NCI-H2107 treated with DMSO at 0.1 percent for 48 hours (cell line): ENCODE data around the gene GPRASP1.
A peak's percentile ranks its signal among the peaks of the same experiment; 100 is the strongest.
"Not testable (repeated sequence)": the region's sequence is repeated elsewhere in the genome, so short reads cannot be mapped to it uniquely, and the experiment has no call there.

Source experiments
- DNase-seq: peaks from one replicate; lab custom pipeline; 2025; ENCODE audit not compliant: unreplicated experiment; lab: John Stamatoyannopoulos, UW

GPRASP1 gene

GRCh38 chrX:102651242-102652011, at the start of gene GPRASP1:
Gene GPRASP1 (plus strand): TSS chrX:102651483. CDS start chrX:102653914, 2,431 bp downstream.
- no peak for DNase-seq

- DNase-seq = no peak
Observed at GRCh38 chrX:102604327-102604726, 47.0 kb upstream of the GPRASP1 start.

- DNase-seq = no peak
Observed at GRCh38 chrX:102606115-102606514, 45.2 kb upstream of the GPRASP1 start.

GRCh38 chrX:102610905-102611304, 40.4 kb upstream of the GPRASP1 start:
- no peak for DNase-seq

GRCh38 chrX:102624105-102624504, 27.2 kb upstream of the GPRASP1 start:
- no peak for DNase-seq

- DNase-seq = no peak
Observed at GRCh38 chrX:102627640-102628039, 23.6 kb upstream of the GPRASP1 start.

DNA sequence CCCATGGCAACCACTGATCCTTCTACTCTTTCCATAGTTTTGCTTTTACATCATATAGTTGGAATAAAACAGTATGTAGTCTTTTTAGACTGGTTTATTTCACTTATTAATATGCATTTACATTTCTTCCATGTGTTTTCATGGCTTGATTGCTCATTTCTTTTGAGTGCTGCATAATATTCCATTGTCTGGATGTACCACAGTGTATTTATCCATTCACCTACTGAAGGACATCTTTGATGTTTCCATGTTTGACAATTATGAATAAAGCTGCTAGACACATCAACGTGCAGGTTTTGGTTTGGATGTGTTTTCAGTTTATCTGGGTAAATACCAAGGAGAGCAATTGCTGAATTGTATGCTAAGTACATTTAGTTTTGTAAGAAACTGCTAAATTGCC, 13.7 kb upstream of the GPRASP1 start:
- no peak for DNase-seq

DNA sequence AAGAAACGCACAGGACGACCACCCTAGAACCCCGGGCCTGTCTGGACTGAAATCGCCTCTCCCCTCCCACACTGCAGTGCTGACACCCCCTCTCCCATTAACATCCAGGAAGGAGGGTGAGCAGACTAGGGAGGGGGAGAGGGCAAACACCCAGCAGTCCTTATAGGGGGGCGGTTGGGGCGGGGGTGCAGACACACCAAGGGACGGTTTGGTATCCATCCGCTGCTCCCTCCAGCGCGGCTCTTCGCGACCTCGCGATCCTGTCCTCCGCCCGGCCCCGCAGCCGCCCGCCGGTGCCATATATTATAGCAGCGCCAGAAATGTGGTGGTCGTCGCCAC, 411 bp upstream of the GPRASP1 start:
- no peak for DNase-seq

DNA sequence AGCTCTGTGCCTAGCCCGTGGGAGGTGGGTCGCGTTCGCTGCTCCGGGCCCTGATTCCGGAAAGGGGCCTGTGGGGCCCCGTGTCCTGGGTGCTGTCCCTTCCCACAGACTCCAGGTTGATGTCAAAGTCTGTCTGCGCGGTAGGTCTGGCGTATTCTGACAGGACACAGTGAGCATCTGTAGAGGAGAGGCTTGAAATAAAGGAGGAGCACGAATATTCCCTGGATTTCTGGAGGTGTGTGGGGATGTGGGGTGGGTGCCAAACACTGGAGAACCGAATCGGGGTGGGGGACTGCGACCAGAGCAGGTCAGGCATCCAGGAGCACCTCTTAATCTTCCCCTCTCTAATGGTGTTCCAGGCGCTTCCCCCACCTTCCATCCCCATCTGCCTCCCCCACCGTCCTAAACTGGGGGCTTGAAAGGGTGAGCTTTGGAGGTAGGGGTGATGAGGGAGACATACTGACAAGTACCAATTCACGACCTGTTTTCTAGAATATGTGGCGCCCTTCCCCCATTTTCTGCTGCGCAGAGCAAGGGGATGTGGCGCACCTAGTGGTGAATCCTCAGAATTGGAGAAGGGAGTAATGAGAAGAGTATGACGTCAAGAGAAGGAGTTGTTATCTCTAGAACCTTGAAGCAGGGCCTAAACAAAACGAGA, 877 bp downstream of the GPRASP1 start:
- DNase-seq = no peak

DNA sequence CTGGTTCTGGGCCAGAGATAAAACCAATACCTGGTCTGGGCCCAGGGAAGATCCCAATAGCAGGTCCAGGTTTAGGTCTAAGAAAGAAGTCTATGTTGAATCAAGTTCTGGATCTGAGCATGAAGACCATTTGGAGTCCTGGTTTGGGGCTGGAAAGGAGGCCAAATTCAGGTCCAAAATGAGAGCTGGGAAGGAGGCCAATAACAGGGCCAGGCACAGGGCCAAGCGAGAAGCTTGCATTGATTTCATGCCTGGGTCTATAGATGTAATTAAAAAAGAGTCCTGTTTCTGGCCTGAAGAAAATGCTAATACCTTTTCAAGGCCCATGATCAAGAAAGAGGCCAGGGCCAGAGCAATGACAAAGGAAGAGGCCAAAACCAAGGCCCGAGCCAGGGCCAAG, 3.4 kb downstream of the GPRASP1 start:
- no peak for DNase-seq

DNA sequence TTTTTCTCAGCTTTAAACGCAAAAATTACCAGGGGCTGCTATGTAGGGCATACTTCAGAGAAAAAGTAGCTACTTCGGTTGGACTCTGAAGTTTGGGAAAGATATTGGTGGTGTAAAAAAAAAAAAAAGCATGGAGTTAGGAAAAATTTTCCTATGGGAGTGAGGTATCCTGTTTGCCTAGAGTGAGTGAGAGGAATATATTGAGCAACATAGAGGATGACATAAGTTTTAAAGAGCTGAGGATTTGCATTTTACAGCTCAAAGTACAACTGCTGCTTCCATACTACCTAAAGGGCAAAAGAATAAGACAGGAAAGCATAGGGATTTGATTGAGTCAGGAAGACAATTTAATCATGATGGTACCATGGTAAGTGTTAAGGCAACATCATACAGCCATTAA, 7.3 kb downstream of the GPRASP1 start:
- DNase-seq = no peak

DNA sequence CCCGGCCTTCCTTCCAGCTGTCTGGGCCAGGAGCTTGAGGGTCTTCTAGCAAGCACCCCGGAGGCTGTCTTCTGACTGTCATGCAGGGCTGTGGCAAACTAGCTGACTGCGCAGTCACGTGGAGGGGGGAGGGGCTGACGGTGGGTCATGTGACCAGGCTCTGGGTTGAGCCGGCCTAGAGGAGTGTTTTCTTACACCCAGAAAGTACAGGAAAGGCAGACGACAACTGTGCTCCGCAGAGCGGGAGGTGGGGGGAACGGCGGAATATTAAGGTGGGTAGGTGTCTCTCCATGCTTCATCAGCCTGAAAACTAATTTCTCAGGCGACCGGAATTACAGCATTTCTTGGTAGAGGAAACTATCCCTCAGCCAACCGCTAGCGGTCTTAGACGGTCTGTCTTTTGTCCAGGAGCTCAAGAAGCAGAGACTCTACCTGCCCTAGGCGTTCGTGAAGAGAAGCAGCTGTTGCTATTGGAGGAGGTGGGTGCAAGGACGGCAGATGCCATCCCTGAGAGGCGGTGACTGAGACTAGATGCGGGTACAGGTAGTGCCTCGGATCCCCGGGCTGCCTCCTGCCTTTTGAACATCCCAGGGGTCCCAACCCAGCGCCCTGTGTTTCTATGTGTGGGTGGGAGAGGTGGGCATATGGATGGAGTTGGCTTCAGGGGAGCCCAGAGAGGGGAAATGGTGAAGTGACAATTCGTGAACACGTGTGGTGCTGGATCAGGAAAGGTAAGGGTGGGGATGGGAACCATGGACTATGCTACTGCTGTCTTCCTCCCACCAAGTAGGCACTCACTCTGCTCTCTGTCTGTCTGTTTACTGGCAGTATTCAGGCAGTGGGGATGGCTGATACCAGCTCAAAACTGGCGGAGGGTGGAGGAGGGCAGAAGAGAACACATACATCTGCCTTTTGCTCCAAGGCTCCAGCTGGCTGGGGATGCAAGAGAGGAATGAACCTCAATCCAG, 8.8 kb downstream of the GPRASP1 start:
- DNase-seq = peak; percentile 59

- DNase-seq = not testable (repeated sequence)
Observed at GRCh38 chrX:102663820-102664219, 12.5 kb downstream of the GPRASP1 start.

- not testable (repeated sequence) for DNase-seq
Observed at GRCh38 chrX:102667034-102667433, 15.8 kb downstream of the GPRASP1 start.

GRCh38 chrX:102669526-102669925, 18.2 kb downstream of the GPRASP1 start:
- no peak for DNase-seq

DNA sequence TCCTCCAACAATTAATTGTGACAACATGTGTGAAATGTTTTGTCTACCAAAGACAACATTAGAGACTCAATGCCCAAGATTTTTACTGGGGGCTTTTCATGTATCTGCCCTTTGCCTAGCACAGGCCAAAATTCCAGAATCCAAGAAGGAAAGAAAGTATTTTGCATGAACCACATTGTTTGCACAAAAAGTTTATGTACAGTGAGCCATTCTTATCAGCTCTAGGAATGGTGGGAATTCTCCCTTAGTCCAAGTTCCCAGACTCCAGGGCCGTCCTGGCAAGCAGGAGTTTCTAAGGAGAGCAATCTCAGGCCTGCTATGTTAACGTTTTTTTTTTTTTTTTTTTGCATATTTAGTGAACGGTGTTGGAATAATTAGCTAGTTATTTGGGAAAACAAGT, 21.6 kb downstream of the GPRASP1 start:
- no peak for DNase-seq

- DNase-seq = not testable (repeated sequence)
Observed at GRCh38 chrX:102677479-102677878, 26.2 kb downstream of the GPRASP1 start.

DNA sequence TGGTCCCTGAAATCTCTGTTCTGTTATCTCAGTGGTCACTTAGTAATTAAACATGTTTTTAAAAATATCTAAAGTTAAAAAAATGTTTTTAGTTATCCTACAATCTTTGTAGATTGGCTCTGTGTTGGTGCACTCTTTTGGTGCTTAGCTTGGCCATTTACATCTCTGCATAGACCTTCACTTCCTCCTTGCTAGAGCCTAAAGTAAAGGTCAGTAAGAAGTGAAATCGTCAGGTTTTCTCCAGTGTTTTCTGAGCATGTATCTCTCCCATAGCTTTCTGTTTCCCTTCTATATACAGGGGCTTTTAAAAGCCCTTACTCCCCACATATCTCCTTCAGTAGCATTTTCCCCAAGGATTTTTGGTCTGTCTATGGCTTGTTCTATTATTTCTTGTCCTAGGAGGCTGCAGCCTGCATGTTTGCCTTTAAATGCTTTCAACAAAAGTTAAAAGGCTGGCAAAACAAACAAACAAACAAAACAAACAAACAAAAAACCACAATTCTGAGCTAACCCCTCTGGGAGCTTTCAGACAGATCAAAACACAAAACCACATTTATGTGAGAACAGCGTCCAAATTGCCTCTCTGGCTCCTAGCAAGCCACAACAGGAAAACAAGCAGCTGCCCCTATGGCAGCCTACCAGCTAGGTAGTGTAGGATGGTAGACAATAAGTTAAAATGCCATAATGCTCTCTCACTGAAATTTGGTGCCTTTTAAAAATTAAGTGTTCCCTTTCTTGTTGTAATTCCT, 33.7 kb downstream of the GPRASP1 start:
- DNase-seq = peak; percentile 93

GRCh38 chrX:102694749-102695148, 43.5 kb downstream of the GPRASP1 start:
- no peak for DNase-seq

GRCh38 chrX:102696306-102696705, 45.0 kb downstream of the GPRASP1 start:
- DNase-seq = no peak

DNA sequence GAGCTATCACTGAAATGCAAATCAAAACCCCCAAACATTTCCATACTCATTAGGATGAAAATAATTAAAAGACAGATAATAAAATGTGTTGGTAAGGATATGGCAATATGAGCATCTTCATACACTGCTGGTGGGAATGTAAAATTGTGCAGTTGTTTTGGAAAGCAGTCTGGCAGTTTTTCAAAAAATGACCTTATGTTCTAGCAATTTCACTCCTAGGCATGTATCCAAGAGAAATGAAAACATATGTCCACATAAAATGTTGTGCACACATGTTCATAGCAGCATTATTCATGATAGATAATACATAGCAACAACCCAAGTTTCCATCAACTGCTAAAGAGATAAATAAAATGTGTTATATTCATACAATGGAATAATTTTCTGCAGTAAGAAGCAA, 46.2 kb downstream of the GPRASP1 start:
- DNase-seq = no peak
